Natural killer cell (primary cell): ENCODE measurements around the gene PTPRN2. TPM values are rescaled to one million over a fixed set of nuclear protein-coding genes. Genes with fewer than 3 reads are reported as not detected.

Source experiments
- ATAC-seq, 3 donors: fragments of 150-1000 bp in 2 of 3; fragments of 200-7000 bp in 1 of 3; cut with Tn5 transposase; 1 replicate in 1 of 3; 2 replicates in 2 of 3; pipeline ENCODE4 v1.10.0; 2021; ENCODE audit warnings: mild to moderate bottlenecking in 2 of 3, moderate library complexity in 2 of 3
- DNase-seq, 2 donors: peaks; one replicate each; pipeline versions ENCODE4 v3.0.0 to v3.0.0-alpha.2; 2013 to 2021; ENCODE audit warnings: mixed read lengths in 1 of 2
- H3K27ac ChIP-seq: one replicate; pipeline ENCODE4 v1.5.1; 2013; ENCODE audit warnings: mild to moderate bottlenecking, low read length
- H3K27me3 ChIP-seq: one replicate; pipeline ENCODE4 v1.6.1; 2013; ENCODE audit warnings: low read length; ENCODE audit not compliant: control insufficient read depth, insufficient read depth
- H3K36me3 ChIP-seq: one replicate; pipeline ENCODE4 v1.6.1; 2013; ENCODE audit warnings: low read length; ENCODE audit not compliant: control insufficient read depth, insufficient read depth
- H3K4me1 ChIP-seq: one replicate; pipeline ENCODE4 v1.6.1; 2013; ENCODE audit warnings: low read length; ENCODE audit not compliant: control insufficient read depth, insufficient read depth
- H3K4me3 ChIP-seq: one replicate; pipeline ENCODE4 v1.5.1; 2013; ENCODE audit warnings: low read length
- H3K9me3 ChIP-seq: one replicate; pipeline ENCODE4 v1.6.1; 2013; ENCODE audit warnings: low read length; ENCODE audit not compliant: control insufficient read depth, insufficient read depth
- H3K27ac Mint-ChIP-seq, 2 donors: one replicate each; pipeline ENCODE4 v1.8.0; 2022; ENCODE audit warnings: mild to moderate bottlenecking in 2 of 2, mixed read lengths in 2 of 2, moderate library complexity in 1 of 2
- H3K27me3 Mint-ChIP-seq, 2 donors: one replicate each; pipeline ENCODE4 v1.8.0; 2022; ENCODE audit warnings: low read depth in 2 of 2, mixed read lengths in 2 of 2
- H3K36me3 Mint-ChIP-seq: one replicate; pipeline ENCODE4 v1.8.0; 2022; ENCODE audit warnings: mixed read lengths
- H3K4me1 Mint-ChIP-seq, 2 donors: one replicate each; pipeline ENCODE4 v1.8.0; 2022; ENCODE audit warnings: mixed read lengths in 2 of 2
- H3K4me3 Mint-ChIP-seq: one replicate; pipeline ENCODE4 v1.8.0; 2022; ENCODE audit warnings: mild to moderate bottlenecking, moderate library complexity, mixed read lengths
- H3K9me3 Mint-ChIP-seq, 2 donors: one replicate each; pipeline ENCODE4 v1.8.0; 2022; ENCODE audit warnings: mixed read lengths in 2 of 2
- WGBS: methylation state at CpG from one replicate; pipeline ENCODE4 v1.1.7; 2013; ENCODE audit warnings: missing lambda C conversion rate; ENCODE audit not compliant: insufficient coverage; 5-methylcytosine and 5-hydroxymethylcytosine counted together
- intact Hi-C: fragments of 100-400 bp; cut with micrococcal nuclease; formaldehyde crosslinking; loops from one replicate; pipeline ENCODE4 v1.14.2; 2022
- total RNA-seq, 4 donors: library from RNA; stranded (reverse); fragments of 120-200 nt in 1 of 4; gene quantifications; one replicate each; pipeline versions ENCODE4 v1.2.3 to v1.2.4, GENCODE V29; 2013 to 2022
- TF ChIP-seq, protein P1 (sequence below): fragments of 200-600 bp; IDR thresholded peaks from one replicate; pipeline ENCODE4 v1.8.0; 2022; ENCODE audit warnings: antibody characterized with exemption

PTPRN2 gene
- total RNA-seq, 3 donors from 2014 or later (not counting 1 experiment from before 2014, with no cell fraction given): 1.3 to 2.5 (median 1.9) TPM

DNA sequence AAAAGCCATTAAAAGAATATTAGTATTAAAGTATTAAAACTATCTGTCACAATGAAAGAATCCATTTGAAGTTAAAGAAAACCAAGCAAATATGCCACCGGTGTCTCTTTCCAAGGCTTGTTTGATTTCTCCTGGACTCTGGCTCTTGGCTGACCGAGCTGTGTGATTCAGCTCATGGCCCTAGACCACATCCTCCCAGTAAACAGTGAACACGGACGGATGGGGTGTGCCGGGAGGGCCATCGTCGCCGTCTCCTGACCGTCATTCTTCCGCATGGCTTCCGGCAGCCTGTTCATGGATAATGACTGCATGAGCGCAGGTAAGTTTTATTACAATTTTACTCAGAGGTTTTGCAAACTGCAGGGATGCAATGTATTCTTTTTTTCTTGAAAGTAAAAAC is 1032.3 kb downstream of the PTPRN2 start:
- Histone ChIP-seq H3K4me3 (no peak overlapping the region), H3K4me1 (no peaks in the 10 kb centered on the region), H3K27ac (no peak overlapping the region), H3K9me3 (peaks cover 4% of the 10 kb centered on the region), H3K36me3 (no peaks in the 10 kb centered on the region), H3K27me3 (no peaks in the 10 kb centered on the region)
- no peak overlapping the region for H3K4me3 Mint-ChIP-seq
- no peaks in the 10 kb centered on the region for H3K4me1 Mint-ChIP-seq
- WGBS: 94% methylated on average over 12 of the region's 12 CpGs
- H3K27ac Mint-ChIP-seq: no peak overlapping the region
- no peaks in the 10 kb centered on the region for H3K36me3 Mint-ChIP-seq
- DNase-seq: no peak
- no peaks in the 10 kb centered on the region for H3K27me3 Mint-ChIP-seq
- no peaks in the 10 kb centered on the region for H3K9me3 Mint-ChIP-seq
- TF ChIP-seq, protein P1, sequence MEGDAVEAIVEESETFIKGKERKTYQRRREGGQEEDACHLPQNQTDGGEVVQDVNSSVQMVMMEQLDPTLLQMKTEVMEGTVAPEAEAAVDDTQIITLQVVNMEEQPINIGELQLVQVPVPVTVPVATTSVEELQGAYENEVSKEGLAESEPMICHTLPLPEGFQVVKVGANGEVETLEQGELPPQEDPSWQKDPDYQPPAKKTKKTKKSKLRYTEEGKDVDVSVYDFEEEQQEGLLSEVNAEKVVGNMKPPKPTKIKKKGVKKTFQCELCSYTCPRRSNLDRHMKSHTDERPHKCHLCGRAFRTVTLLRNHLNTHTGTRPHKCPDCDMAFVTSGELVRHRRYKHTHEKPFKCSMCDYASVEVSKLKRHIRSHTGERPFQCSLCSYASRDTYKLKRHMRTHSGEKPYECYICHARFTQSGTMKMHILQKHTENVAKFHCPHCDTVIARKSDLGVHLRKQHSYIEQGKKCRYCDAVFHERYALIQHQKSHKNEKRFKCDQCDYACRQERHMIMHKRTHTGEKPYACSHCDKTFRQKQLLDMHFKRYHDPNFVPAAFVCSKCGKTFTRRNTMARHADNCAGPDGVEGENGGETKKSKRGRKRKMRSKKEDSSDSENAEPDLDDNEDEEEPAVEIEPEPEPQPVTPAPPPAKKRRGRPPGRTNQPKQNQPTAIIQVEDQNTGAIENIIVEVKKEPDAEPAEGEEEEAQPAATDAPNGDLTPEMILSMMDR: no peak
- no peak for ATAC-seq
- intact Hi-C loops: no loop called here

DNA sequence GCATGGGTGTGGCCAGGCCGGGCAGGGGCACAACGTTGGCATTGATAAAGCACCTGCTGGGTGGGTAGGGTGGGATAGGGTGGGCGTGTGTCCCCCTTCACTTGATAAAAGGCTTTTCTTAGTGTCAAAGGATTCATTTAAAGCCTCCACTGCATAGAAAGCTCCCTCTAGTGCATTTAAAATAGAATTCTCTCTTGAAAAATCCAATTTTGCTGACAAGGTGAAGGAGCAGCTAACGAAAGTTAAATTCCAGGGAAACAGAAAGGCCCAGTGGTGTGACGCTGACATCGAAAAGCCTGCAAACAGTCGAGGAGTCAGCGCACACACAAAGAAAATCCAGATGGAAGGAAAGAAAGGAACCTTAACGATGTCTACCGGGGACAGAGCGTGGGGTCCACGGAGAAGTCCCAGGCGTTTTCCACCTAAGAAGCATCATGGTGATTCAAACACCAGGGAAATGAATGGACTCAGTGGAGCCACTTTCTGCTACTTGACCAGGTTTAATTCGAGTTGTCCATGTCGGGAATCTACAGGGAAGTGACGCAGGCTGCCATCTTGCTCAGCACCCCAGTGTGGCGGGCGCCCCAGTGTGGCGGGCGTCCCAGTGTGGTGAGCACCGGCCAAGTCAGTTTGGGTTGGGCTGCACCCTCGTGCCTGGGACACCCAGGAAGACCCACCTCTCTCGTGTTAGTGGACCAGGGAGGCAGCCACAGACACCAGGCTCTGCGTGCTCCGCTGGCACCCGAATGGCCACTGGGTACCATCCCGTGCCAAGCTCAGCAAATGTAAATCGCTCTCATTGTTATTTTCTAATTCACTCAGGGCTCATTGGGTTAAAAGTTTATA is 1033.0 kb downstream of the PTPRN2 start:
- no peaks in the 10 kb centered on the region for H3K4me1 ChIP-seq
- intact Hi-C loops: no loop called here
- no peak for DNase-seq

DNA sequence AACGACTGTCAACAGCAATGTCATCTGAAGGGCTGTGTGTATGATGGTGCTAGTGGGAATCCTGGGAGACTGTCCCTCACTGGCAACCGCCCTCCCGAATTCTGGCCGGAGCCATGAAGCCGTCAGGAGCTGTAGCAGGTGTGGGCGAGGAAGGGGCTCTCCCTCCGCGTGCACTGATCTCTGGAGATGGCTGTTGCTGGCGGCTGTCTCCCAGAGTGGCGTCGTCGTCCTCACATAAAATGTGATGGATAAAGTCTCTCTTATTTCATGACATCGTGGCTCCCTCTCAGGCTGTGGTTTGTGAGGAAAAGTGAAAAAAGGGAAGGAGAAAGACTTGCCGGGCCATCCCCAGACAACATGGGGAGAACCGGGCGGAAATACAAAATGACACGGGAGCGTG is 1034.4 kb downstream of the PTPRN2 start:
- H3K4me3 ChIP-seq: no peak overlapping the region
- Mint-ChIP-seq H3K9me3 (no peaks in the 10 kb centered on the region), H3K4me1 (no peaks in the 10 kb centered on the region), H3K27me3 (no peaks in the 10 kb centered on the region), H3K4me3 (no peak overlapping the region), H3K36me3 (no peaks in the 10 kb centered on the region), H3K27ac (no peak overlapping the region)
- ATAC-seq (no peak), DNase-seq (no peak)
- no peak overlapping the region for H3K27ac ChIP-seq
- WGBS: 94% methylated on average over 18 of the region's 18 CpGs
- H3K27me3 ChIP-seq: no peaks in the 10 kb centered on the region
- no peaks in the 10 kb centered on the region for H3K4me1 ChIP-seq
- peaks cover 4% of the 10 kb centered on the region for H3K9me3 ChIP-seq
- H3K36me3 ChIP-seq: no peaks in the 10 kb centered on the region
- TF ChIP-seq, protein P1: no peak
- intact Hi-C loops: no loop called here

More for the DNA sequence above, 1033.0 kb downstream of the PTPRN2 start:
- Histone ChIP-seq H3K27ac (no peak overlapping the region), H3K9me3 (peaks cover 4% of the 10 kb centered on the region), H3K4me3 (no peak overlapping the region), H3K36me3 (no peaks in the 10 kb centered on the region), H3K27me3 (no peaks in the 10 kb centered on the region)
- H3K27me3 Mint-ChIP-seq: no peaks in the 10 kb centered on the region
- no peaks in the 10 kb centered on the region for H3K36me3 Mint-ChIP-seq
- H3K9me3 Mint-ChIP-seq: no peaks in the 10 kb centered on the region
- H3K4me3 Mint-ChIP-seq: no peak overlapping the region
- no peak for ATAC-seq
- TF ChIP-seq, protein P1: no peak
- 94% methylated on average over 27 of the region's 28 CpGs for WGBS
- no peak overlapping the region for H3K27ac Mint-ChIP-seq
- H3K4me1 Mint-ChIP-seq: no peaks in the 10 kb centered on the region
